NCI-H2227 treated with DMSO at 0.1 percent for 48 hours (cell line): Measurements from ENCODE around the gene RFPL1.
A peak's percentile ranks its signal among the peaks of the same experiment; 100 is the strongest.
"Not testable (repeated sequence)": the region's sequence is repeated elsewhere in the genome, so short reads cannot be mapped to it uniquely, and the experiment has no call there.

Experiments used
- DNase-seq: peaks from one replicate; lab custom pipeline; 2025; lab: John Stamatoyannopoulos, UW

RFPL1 gene

DNA sequence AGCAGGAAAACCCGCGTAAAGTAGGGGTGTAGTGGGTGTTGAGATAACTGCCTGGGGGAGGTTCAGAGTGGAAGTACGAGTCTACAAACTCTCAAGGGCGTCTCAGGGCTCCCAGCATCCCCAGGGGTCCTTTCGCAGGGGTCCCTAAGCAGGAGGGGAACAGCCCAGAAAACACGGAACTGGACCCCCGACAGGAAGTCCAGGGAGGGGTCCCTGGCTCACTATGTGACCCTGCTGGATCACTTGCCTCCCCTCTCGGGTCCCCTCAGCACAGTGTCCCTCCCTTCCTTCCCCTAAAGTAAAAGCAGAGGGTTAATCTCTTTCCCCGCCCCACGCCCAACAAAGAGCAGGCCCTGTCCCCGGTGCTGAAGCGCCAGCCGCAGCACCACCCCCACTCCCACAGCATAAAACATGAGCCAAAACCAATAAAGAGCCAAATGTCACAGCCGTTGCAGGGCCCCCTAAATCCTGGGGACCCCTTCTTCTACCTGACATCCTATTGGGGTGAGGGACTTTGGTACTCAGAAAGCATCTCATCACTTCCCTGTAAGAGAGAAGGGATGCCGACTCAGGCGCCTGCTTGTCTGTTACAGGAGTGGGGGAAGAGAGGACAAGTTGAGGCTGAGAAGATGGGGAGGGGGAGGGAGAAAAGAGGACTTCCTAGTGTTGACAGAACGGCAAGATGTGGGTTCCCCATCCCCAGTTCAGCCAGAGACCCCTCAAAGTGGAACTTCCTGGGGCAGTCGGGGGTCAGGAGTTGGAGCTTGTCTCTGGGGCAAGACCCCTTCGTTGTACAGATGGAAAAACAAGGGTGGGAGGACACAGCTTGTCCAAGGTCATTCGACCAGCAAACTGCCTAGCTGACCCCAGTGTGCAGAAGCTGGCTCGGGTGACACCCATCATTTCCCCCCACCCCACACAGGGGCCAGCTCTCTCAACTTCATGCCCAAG, 40.2 kb downstream of the RFPL1 start:
- peak; percentile 20 for DNase-seq

DNA sequence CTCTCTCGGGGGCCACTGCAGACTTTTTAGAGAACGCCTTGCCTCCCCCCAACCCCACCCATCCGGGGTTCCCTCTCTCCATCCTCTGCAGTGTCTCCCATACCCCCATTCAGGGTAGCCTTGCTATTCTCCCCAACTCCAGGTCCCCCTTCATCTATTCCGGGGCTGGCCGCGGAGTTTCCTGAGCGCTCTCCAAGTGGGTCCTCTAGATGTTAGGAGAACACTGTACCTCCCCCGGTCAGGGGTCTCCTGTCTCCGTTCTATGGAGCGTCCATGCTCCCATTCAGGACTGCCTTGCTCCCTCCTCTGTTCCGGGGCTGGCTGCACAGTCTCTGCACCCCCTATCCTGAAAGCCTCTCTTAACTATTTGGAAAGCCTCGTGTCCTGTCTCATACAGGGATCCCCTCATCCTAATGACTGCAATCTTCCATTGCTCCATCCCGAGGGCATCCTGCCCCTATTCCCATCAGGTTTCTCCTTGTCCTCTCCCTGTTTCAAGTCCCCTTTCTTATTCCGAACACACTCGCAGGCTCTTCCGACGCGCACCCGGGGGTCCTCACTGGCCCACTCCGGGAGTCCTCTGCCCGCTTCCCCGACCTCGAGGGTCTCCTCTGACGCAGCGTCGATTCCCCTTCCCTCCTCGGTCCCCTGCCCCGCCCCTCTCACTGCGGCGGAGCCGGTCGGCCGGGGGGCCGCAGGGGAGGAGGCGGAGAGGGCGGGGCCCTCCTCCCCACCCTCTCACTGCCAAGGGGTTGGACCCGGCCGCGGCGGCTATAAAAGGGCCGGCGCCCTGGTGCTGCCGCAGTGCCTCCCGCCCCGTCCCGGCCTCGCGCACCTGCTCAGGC, 41.3 kb downstream of the RFPL1 start, which contains the start of gene NEFH:
Gene NEFH, plus strand, starts transcription at position 802 of the 845 bp plus-strand sequence. CDS start 45 bp downstream, outside the sequence.
- DNase-seq = peak; percentile 29

DNA sequence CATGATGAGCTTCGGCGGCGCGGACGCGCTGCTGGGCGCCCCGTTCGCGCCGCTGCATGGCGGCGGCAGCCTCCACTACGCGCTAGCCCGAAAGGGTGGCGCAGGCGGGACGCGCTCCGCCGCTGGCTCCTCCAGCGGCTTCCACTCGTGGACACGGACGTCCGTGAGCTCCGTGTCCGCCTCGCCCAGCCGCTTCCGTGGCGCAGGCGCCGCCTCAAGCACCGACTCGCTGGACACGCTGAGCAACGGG, 41.8 kb downstream of the RFPL1 start:
- no peak for DNase-seq

DNA sequence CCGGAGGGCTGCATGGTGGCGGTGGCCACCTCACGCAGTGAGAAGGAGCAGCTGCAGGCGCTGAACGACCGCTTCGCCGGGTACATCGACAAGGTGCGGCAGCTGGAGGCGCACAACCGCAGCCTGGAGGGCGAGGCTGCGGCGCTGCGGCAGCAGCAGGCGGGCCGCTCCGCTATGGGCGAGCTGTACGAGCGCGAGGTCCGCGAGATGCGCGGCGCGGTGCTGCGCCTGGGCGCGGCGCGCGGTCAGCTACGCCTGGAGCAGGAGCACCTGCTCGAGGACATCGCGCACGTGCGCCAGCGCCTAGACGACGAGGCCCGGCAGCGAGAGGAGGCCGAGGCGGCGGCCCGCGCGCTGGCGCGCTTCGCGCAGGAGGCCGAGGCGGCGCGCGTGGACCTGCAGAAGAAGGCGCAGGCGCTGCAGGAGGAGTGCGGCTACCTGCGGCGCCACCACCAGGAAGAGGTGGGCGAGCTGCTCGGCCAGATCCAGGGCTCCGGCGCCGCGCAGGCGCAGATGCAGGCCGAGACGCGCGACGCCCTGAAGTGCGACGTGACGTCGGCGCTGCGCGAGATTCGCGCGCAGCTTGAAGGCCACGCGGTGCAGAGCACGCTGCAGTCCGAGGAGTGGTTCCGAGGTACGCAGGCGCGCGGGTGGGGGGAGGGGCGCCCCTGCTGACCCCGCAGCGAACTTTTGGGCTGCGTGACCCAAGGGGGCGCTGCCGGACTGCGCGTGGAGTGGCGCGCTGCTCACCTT, 42.3 kb downstream of the RFPL1 start:
- DNase-seq = peak; percentile 18

DNA sequence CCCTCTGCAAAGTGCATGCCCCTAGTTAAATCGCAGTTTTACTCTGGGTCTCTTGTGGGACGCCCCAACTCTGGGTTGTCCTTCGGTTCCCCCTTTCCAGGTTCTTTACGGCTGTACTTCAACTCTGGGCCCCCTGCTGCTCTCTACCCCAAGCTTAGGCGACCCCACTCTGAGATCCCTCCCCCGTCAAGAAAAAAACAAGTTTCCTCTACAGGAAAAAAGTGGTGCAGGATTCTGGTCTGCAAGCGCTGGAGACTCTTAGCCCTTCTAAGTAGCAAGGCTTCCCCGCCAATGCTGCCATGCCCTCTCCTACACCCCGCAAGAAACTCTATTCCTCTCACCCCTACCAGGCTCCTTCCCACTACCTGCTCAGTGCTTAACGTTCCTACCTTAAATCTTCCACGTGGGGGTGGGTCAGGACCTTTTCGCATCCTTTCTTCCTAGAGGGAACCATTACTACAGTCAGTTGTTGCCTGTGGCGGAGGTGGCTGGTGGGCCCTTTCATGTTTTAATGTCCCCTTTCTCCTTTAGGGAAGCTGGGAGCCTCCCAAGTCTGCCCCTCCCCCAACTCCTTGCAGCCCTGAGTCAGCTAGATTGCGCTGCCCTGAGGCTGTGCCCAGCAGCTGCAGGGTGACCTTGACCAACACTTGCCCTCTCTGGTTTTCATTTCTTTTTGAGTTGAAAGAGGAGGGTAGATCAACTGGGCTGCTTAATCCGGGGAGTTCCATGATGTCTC, 43.0 kb downstream of the RFPL1 start:
- DNase-seq = no peak

DNA sequence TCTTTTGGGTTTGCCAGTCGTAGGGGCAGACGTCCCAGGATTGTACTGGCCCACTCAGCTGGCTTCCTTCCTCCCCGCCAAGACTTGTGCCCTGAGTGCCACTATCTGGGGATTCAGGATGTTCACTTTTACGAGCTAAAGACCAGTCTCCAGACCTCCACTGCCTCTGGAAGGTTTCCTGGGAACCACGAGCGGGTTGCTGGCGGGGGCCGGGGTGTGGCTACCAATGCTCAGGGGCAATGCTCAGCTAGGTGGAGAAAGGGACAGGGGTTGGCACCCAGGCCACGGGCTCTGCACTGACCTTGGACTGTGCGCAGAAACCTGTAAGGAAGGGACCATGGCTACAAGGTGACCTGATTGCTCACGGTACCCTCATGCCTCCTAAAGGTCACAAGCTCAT, 43.9 kb downstream of the RFPL1 start:
- DNase-seq = no peak

DNA sequence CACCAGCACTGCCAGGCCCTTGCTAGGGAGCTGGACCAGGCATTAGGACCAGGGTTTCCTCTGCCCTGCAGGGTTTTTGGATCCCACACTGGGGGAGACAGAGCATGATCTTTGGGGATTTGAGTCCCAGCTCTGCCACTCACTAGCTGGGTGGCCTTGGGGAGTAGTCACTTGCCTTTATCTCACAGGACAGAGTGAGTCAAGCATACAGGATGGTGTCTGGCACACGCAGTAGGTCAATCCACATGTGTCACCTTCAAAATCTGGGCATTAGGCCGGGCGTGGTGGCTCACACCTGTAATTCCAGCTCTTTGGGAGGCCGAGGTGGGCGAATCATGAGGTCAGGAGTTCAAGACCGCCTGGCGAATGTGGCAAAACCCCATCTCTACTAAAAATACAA, 44.3 kb downstream of the RFPL1 start:
- no peak for DNase-seq

DNA sequence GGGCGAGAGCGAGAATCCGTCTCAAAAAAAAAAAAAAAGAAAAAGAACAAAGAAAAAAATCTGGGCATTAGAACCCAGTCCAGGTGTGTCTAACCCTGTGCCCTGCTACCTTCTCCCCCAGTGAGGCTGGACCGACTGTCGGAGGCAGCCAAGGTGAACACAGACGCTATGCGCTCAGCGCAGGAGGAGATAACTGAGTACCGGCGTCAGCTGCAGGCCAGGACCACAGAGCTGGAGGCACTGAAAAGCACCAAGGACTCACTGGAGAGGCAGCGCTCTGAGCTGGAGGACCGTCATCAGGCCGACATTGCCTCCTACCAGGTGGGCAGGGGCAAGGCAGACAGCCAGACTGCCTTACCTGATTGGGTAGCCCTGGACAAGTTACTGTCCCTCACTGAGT, 44.9 kb downstream of the RFPL1 start:
- DNase-seq = no peak

DNA sequence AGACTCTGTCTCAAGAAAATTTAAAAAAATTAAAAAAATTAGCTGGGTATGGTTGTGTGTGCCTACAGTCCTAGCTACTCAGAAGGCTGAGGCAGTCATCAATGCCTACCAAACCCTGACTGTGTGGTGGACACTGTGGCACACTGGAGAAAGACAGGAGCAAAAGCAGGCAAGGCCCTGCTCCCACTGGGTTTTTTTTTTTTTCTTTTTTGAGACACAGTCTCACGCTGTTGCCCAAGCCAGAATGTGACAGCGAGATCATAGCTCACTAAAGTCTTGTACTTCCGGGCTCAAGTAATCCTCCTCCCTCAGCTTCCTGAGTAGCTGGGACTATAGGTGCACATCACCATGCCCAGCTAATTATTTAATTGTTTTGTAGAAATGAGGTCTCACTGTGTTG, 46.3 kb downstream of the RFPL1 start:
- DNase-seq = no peak

DNA sequence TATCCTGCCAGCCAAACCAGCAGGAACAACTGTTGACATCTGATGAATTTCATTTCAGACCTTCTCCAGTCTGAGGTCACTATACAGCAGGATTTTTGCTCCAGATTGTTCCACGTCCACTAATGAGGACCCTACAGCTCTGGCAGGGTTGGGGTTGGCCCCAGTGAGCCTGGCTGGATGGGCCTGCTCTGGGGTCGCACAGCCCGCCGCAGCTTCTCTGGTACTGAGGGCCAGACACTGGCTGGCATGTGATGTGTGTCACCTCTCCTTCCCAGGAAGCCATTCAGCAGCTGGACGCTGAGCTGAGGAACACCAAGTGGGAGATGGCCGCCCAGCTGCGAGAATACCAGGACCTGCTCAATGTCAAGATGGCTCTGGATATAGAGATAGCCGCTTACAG, 47.1 kb downstream of the RFPL1 start:
- DNase-seq = no peak

DNA sequence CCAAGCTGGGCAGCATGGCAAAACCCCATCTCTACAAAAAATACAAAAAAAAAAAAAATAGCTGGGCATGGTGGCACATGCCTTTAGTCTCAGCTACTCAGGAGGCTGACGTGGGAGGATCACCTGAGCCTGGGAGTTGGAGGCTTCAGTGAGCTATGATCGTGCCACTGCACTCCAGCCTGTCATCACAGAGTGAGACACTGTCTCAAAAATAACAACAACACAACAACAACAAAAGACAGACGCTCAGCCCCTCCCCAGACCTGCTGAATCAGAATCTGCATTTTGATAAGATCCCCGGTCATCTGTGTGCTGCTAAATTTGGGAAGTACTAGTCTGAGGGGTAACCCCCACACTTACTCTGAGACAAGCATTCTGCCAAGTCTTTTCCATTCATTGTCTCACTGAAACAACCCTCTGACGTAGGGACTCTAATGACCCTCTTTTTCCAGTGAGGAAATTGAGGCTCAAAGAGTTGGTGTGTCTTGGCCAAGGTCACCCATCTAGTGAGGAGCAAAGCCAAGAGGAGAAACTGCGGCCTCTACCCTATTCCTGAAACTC, 49.1 kb downstream of the RFPL1 start:
- DNase-seq = no peak

DNA sequence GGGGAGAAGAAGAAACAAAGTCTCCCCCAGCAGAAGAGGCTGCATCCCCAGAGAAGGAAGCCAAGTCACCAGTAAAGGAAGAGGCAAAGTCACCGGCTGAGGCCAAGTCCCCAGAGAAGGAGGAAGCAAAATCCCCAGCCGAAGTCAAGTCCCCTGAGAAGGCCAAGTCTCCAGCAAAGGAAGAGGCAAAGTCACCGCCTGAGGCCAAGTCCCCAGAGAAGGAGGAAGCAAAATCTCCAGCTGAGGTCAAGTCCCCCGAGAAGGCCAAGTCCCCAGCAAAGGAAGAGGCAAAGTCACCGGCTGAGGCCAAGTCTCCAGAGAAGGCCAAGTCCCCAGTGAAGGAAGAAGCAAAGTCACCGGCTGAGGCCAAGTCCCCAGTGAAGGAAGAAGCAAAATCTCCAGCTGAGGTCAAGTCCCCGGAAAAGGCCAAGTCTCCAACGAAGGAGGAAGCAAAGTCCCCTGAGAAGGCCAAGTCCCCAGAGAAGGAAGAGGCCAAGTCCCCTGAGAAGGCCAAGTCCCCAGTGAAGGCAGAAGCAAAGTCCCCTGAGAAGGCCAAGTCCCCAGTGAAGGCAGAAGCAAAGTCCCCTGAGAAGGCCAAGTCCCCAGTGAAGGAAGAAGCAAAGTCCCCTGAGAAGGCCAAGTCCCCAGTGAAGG, 50.9 kb downstream of the RFPL1 start:
- DNase-seq = not testable (repeated sequence)

DNA sequence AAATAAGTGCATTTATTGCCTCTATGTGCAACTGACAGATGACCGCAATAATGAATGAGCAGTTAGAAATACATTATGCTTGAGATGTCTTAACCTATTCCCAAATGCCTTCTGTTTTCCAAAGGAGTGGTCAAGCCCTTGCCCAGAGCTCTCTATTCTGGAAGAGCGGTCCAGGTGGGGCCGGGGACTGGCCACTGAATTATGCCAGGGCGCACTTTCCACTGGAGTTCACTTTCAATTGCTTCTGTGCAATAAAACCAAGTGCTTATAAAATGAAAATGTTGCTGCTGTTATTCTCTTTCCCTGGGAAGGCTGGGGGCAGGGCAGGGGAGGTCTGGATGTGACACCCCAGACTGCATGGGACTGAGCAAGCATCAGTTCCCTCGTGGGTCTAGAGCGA, 52.6 kb downstream of the RFPL1 start:
- DNase-seq = no peak
